Lower leg skin (tissue), 3 donors: Measurements from ENCODE around the gene SORCS2.

ENCODE experiments used
- POLR2A ChIP-seq, 2 donors: fragments of 450-650 bp; IDR thresholded peaks; one replicate each; pipeline ENCODE4 v1.6.1; 2016 to 2017; ENCODE audit warnings: antibody characterized with exemption in 2 of 2, mild to moderate bottlenecking in 1 of 2, moderate library complexity in 1 of 2
- TF ChIP-seq, protein P1 (sequence below), 3 donors: fragments of 450-650 bp; IDR thresholded peaks; one replicate each; pipeline ENCODE4 v1.5.1; 2016; ENCODE audit warnings: antibody characterized with exemption in 3 of 3, mild to moderate bottlenecking in 3 of 3, moderate library complexity in 2 of 3

DNA sequence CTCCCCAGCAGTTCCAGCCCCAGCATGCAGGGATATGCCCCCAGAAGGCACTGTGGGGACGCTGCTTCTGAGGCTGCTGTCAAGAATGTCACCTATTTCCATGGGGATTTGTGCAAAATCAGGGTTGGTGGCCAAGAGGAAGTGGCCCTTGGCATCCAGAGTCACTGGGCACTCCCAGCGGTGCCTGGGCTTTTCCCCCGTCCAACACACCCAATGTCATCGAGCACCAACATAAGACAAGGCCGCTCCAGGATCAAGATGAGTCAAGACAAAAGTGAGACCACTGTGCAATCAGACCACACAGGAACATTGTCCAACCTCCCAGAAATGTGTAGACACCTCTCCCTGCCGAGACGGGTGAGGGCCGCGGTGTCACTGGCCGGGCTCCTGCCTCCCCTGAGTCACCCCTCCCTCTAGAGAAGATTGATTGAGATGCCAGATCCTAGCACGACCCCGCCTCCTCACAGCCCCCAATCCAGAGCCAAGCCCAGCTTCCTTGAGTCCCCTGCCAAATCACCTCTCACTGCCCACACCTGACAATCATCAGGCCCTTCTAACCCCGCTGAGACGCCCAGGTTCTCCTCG, 553.1 kb downstream of the SORCS2 start:
- TF ChIP-seq, protein P1, sequence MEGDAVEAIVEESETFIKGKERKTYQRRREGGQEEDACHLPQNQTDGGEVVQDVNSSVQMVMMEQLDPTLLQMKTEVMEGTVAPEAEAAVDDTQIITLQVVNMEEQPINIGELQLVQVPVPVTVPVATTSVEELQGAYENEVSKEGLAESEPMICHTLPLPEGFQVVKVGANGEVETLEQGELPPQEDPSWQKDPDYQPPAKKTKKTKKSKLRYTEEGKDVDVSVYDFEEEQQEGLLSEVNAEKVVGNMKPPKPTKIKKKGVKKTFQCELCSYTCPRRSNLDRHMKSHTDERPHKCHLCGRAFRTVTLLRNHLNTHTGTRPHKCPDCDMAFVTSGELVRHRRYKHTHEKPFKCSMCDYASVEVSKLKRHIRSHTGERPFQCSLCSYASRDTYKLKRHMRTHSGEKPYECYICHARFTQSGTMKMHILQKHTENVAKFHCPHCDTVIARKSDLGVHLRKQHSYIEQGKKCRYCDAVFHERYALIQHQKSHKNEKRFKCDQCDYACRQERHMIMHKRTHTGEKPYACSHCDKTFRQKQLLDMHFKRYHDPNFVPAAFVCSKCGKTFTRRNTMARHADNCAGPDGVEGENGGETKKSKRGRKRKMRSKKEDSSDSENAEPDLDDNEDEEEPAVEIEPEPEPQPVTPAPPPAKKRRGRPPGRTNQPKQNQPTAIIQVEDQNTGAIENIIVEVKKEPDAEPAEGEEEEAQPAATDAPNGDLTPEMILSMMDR (IDR thresholded peaks at IDR 0.05), result no peak
- TF ChIP-seq POLR2A (IDR thresholded peaks at IDR 0.05), result no peak
